Gastrocnemius medialis (tissue), 4 donors: ENCODE data around the gene DDX23. TPM values are rescaled to one million over a fixed set of nuclear protein-coding genes. Genes with fewer than 3 reads are reported as not detected.

Experiments
- ATAC-seq, 2 donors: fragments of 150-250 bp; one replicate each; pipeline ENCODE4 v1.9.1; 2016
- DNase-seq, 2 donors: peaks; one replicate each; pipeline ENCODE4 v3.0.0-alpha.2; 2019
- H3K27ac ChIP-seq, 4 donors: fragments of 200-600 bp; sonication (generic); 1 replicate in 1 of 4; 2 replicates in 3 of 4; pipeline ENCODE4 v1.5.1; 2016 to 2018; ENCODE audit warnings: mild to moderate bottlenecking in 2 of 4, moderate library complexity in 1 of 4
- H3K27me3 ChIP-seq, 3 donors: fragments of 200-600 bp; sonication (generic) in 2 of 3; 1 replicate in 1 of 3; 2 replicates in 2 of 3; pipeline versions ENCODE4 v1.5.1 to v1.6.0; 2016 to 2019; ENCODE audit warnings: mild to moderate bottlenecking in 1 of 3, moderate library complexity in 1 of 3
- H3K36me3 ChIP-seq, 2 donors: fragments of 200-600 bp; sonication (generic) in 1 of 2; one replicate each; pipeline ENCODE4 v1.5.1; 2017 to 2018
- H3K4me1 ChIP-seq, 2 donors: fragments of 200-600 bp; sonication (generic) in 1 of 2; one replicate each; pipeline ENCODE4 v1.5.1; 2016 to 2017; ENCODE audit warnings: mild to moderate bottlenecking in 2 of 2
- H3K4me3 ChIP-seq, 4 donors: fragments of 200-600 bp; sonication (generic) in 3 of 4; 1 replicate in 1 of 4; 2 replicates in 3 of 4; pipeline ENCODE4 v1.5.1; 2016 to 2019; ENCODE audit warnings: mild to moderate bottlenecking in 2 of 4
- H3K9me3 ChIP-seq, 3 donors: fragments of 200-600 bp; sonication (generic) in 2 of 3; 1 replicate in 1 of 3; 2 replicates in 2 of 3; pipeline ENCODE4 v1.5.1; 2016 to 2019
- POLR2A ChIP-seq, 2 donors: fragments of 450-650 bp; IDR thresholded peaks; one replicate each; pipeline ENCODE4 v1.6.1; 2017; ENCODE audit warnings: antibody characterized with exemption in 2 of 2, mild to moderate bottlenecking in 2 of 2, moderate library complexity in 2 of 2
- in situ Hi-C, 4 donors: fragments of 200-750 bp; cut with MboI; loops; one replicate each; pipeline versions ENCODE4 v1.15.0 to v1.8.0; 2017; ENCODE audit warnings: low sequenced_read_pairs in 4 of 4
- intact Hi-C: fragments of 100-400 bp; cut with DNase I; formaldehyde crosslinking; loops from one replicate; pipeline ENCODE4 v1.15.1; 2023; ENCODE audit warnings: low total_unique reads
- total RNA-seq, 4 donors: library from RNA; depleted of rRNA; stranded (reverse); fragments of >200 nt; gene quantifications; one replicate each; pipeline versions ENCODE4 v1.1.0 to v1.2.3, GENCODE V29; 2016
- TF ChIP-seq, protein P1 (sequence below), 5 experiments: fragments of 450-650 bp in 3 of 5; fragments of 200-600 bp in 2 of 5; sonication (generic) in 2 of 5; IDR thresholded peaks in 4 of 5; conservative IDR thresholded peaks in 1 of 5; 1 replicate in 4 of 5; 2 replicates in 1 of 5; pipeline ENCODE4 v1.5.1; 2016 to 2019; ENCODE audit warnings: antibody characterized with exemption in 5 of 5, mild to moderate bottlenecking in 3 of 5, moderate library complexity in 3 of 5

The DDX23 gene
- total RNA-seq, 4 donors from 2014 or later, result 55.8 to 80.6 (median 75.7) TPM

DNA sequence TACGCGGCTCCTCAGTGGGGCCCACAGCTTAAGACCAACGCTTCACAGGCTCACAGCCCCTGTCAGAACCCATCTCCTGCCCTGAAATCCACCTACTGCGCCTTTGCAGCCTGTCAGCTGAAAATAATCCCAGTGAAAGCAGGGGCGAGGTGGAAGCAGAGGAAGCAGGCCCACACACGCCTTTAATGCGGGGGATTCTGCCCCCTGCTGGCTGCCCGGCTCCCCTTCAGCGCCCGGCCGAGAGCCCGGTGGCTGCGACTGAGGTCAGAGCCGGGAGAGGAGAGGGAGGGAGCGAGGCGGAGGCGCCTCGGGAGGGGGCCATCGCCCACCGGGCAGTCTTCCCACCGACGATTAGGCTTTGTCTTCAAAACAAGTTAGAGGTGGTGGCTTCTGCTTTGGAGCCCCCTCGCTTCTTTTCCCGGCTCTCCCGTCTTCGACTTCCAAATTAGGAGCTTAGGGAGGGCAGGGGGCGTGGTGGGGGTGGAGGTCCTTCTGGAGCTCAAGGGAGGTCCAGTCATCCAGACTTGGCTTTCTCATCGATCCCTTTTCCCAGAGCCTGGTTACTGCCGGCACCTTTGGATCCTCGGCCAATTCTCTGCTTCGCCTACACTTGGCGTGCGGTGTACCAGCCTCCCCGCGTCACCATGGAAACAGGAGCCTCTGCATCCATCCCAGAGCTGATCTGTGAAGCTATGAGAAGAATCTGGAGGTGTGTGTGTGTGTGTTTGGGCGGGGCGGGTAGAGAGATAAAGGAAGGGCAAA lies 38.9 kb upstream of the DDX23 start:
- intact Hi-C loops (loop anchor here (1.0 kb wide), 1 partner anchor 38 kb away; no protein-coding TSS in a partner anchor), in situ Hi-C loops (no loop called here)
- no peak overlapping the region for H3K27ac ChIP-seq
- H3K27me3 ChIP-seq, result peaks cover 7 to 10% (median 7%) of the 10 kb centered on the region in 3 donors
- TF ChIP-seq, protein P1, sequence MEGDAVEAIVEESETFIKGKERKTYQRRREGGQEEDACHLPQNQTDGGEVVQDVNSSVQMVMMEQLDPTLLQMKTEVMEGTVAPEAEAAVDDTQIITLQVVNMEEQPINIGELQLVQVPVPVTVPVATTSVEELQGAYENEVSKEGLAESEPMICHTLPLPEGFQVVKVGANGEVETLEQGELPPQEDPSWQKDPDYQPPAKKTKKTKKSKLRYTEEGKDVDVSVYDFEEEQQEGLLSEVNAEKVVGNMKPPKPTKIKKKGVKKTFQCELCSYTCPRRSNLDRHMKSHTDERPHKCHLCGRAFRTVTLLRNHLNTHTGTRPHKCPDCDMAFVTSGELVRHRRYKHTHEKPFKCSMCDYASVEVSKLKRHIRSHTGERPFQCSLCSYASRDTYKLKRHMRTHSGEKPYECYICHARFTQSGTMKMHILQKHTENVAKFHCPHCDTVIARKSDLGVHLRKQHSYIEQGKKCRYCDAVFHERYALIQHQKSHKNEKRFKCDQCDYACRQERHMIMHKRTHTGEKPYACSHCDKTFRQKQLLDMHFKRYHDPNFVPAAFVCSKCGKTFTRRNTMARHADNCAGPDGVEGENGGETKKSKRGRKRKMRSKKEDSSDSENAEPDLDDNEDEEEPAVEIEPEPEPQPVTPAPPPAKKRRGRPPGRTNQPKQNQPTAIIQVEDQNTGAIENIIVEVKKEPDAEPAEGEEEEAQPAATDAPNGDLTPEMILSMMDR (IDR thresholded peaks at IDR 0.05 in 4 of 5, conservative IDR thresholded peaks at IDR 0.05 in 1 of 5), result peak; percentile 70 to 90 (median 86)
- no peak for TF ChIP-seq POLR2A (IDR thresholded peaks at IDR 0.05)
- DNase-seq (peak; percentile 28 to 53), ATAC-seq (peak; percentile 79 to 89)
- H3K4me3 ChIP-seq, result peak overlapping the region in 3 of 4 donors; percentile 25 to 42 (median 34)
- no peaks in the 10 kb centered on the region for H3K36me3 ChIP-seq
- H3K9me3 ChIP-seq, result no peaks in the 10 kb centered on the region
- no peaks in the 10 kb centered on the region for H3K4me1 ChIP-seq

DNA sequence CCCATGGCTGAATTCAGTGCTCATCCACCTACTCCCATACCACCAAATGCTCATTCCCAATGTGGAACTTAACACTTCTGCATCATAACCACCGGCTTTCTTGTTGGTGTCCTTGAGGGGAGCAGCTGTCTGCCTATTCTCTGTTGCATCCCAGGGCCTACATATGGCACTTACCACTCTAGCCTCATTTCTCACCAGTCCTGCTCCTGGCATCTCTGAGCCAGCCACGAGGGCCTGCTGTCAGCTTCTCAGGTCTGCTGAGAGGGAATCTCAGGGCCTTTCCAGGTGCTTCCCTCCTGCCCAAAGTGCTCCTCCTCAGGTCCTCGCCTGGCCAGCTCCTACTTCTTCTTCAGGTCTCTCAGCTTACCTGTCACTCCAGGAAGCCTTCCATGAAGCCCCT lies 37.7 kb upstream of the DDX23 start:
- H3K9me3 ChIP-seq, result no peaks in the 10 kb centered on the region
- no peaks in the 10 kb centered on the region for H3K36me3 ChIP-seq
- H3K4me3 ChIP-seq, result no peak overlapping the region
- H3K27ac ChIP-seq, result no peak overlapping the region
- DNase-seq (no peak), ATAC-seq (no peak)
- H3K4me1 ChIP-seq, result no peaks in the 10 kb centered on the region
- in situ Hi-C loops (loop anchor here in 2 of 4 donors (5.0 kb wide), 2 partner anchors 37 to 42 kb away; partner anchors contain the start of gene DDX23 (in 1 of the 2)), intact Hi-C loops (loop anchor here (1.0 kb wide), 1 partner anchor 36 kb away; no protein-coding TSS in a partner anchor)
- peaks cover 4 to 10% (median 7%) of the 10 kb centered on the region in 3 donors for H3K27me3 ChIP-seq
- no peak for TF ChIP-seq POLR2A (IDR thresholded peaks at IDR 0.05)
- TF ChIP-seq, protein P1 (IDR thresholded peaks at IDR 0.05 in 4 of 5, conservative IDR thresholded peaks at IDR 0.05 in 1 of 5), result no peak

DNA sequence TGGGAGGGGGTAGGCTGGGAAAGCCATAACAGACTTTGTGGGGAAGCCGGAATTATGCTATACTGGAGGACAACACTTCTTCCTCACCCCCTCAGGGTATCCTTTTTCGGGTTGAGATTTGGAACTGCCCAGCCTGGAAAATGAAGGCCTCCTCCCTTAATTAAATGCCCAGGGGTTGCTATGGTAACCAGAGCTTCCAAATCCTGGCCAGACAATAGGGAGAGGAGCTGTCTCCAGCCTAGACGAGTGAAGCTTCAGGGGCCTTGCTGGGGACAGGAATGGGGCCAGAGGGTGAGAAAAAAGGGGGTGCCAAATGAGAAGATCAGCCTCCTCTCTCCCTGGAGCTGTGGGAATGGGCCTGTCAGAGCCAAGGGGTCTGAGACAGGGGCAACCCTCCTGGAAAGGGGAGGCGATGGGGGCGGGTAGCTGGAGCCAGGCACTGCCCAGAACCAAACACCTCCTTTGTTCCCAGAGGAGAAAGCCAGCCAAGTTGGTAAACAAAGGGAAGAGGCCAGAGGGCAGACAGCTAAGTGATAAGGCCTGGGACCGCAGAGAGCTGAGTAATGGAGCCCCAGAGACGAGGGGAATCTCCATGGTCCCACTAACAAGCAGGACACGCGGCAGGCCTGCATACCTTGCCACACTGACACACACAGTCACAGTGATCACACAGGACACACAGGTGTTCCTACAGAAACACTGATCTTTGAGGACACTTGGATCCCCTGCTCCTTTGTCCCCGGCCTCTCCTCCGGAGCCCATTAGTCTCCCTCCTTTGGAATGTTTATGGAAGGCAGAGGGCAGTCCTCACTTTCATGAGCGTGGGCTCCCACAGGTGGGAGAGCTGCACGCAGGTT lies 31.6 kb upstream of the DDX23 start:
- Histone ChIP-seq H3K9me3 (no peaks in the 10 kb centered on the region), H3K27ac (no peak overlapping the region), H3K4me1 (no peaks in the 10 kb centered on the region), H3K36me3 (no peaks in the 10 kb centered on the region), H3K27me3 (peaks cover 0 to 7% (median 6%) of the 10 kb centered on the region in 3 donors), H3K4me3 (no peak overlapping the region)
- intact Hi-C loops (no loop called here), in situ Hi-C loops (no loop called here)
- ATAC-seq (no peak), DNase-seq (no peak)
- TF ChIP-seq, protein P1 (IDR thresholded peaks at IDR 0.05 in 4 of 5, conservative IDR thresholded peaks at IDR 0.05 in 1 of 5), result no peak
- TF ChIP-seq POLR2A (IDR thresholded peaks at IDR 0.05), result no peak

DNA sequence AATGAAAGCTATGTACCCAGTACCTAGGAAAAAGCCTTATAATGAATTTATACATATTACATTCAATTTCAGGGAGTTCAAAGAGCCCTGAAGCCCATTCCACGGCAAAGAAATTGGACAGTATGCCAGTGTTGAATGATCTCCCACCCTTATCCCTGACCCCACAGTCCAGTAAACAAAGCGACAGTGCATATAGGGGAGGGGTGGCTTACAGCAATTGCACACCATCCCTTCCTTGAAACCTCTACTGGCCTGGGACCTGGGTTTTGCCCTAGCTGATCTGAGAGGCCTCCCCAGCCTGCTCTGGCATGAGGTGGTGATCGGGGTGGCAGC lies 31.0 kb upstream of the DDX23 start:
- ATAC-seq (no peak), DNase-seq (no peak)
- H3K27me3 ChIP-seq, result peaks cover 0 to 7% (median 6%) of the 10 kb centered on the region in 3 donors
- TF ChIP-seq POLR2A (IDR thresholded peaks at IDR 0.05), result no peak
- TF ChIP-seq, protein P1 (IDR thresholded peaks at IDR 0.05 in 4 of 5, conservative IDR thresholded peaks at IDR 0.05 in 1 of 5), result no peak
- intact Hi-C loops, result no loop called here
- H3K4me1 ChIP-seq, result no peaks in the 10 kb centered on the region
- no peaks in the 10 kb centered on the region for H3K36me3 ChIP-seq
- H3K9me3 ChIP-seq, result no peaks in the 10 kb centered on the region
- peak overlapping the region in 1 of 4 donors; percentile 15 for H3K27ac ChIP-seq
- in situ Hi-C loops, result no loop called here
- H3K4me3 ChIP-seq, result no peak overlapping the region
